Hematopoietic multipotent progenitor cell treated with erythropoietin and hydrocortisone succinate and interleukin-3 and kit ligand, for 15 days (in vitro differentiated cells): ENCODE results near the gene RAMP1.
"Not testable (repeated sequence)": the region's sequence is repeated elsewhere in the genome, so short reads cannot be mapped to it uniquely, and the experiment has no call there.

ENCODE experiments used
- DNase-seq: peaks from one replicate; pipeline ENCODE4 v3.0.0-alpha.2; 2015; ENCODE audit warnings: low spot score

Gene RAMP1

DNA sequence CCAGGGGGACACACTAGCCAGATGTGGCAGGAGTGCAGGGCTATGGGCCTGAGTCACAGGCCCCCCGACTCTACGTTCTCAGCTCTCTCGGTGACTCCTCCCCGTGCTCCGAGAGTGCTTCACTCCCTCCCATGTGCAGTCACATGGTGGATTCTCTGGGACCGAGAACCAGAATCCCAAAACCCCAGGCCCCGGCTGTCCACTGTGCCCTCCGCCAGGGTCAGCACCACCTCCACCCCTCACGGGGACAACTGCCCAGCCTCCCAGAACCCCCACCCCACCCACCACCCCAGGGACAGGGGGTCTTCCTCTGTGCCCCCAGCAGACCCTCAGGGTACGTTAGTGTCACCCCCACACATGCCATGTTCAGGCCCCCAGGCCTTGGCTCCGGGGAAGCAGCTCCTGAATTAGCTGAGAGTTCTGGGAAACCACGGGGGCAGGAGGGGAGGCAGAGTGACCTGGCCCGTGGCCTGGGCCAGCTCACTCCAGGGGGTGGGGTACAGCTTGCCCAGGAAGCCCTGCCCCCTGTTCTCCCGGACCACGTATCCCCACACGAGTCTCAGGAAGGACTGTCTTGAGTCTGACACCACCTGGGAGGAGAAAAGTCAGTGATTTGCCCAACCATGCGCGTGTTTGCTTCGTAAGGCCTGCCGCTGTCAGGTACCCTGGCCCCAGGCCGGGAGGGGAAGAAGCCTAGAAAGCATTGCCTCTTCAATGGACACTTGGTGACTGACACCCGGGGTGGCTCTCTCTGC lies 4.4 kb downstream of the RAMP1 start:
- no peak for DNase-seq

DNA sequence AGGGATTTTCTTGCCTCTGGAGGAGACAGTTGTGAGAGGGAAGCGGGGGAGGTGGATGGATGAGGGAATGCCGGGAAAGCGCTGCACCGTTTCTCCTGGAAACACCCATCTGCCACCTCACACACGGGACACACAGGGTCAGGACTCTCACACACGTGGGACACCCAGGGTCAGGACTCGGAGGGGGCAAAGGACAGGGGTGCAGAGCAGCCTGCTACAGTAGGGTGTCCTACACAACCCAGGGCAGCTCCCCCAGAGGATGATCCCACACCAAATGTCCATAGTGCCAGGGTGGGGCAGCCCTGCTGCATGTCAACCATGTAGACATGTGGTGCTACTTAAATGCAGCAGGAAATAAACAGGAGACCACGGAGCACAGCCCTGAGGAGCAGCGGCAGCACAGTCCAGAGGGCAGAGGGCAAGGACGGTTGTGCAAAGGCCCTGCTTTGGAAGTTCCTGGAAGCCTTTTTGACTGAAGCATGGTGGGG lies 5.1 kb downstream of the RAMP1 start:
- no peak for DNase-seq

DNA sequence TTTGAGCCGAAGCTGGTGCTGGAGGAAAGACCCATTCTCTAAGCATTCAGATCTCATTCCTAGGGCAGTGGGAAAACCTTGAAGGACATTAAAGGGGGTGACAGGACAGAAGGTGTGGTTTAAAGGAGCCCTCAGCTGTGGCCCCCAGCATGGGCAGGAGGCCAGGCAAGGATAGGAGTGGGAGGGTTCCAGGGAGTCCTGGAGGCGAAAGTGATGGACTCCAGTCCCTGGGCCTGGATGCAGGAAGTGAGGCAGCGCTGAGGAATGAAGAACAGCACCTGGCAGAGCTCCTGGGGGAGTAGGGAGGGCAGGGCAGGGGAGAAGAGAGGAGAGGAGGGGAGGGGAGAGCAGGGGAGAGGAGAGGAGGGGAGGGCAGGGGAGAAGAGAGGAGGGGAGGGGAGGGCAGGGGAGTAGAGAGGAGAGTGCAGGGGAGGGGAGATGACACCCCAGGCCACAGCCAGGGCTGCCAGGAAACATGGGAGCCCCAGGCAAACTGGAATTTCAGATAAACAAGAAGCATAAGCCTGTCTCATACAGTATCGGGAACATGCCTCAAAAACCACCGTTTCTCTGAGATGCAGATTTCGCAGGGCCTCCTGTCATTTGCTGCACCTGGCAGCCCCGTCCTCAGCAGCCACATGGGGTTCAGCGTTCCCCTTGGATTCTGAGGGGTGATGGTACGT lies 5.7 kb downstream of the RAMP1 start:
- DNase-seq = no peak

- DNase-seq = no peak
Measured at GRCh38 chr2:237865623-237866041, 6.2 kb downstream of the RAMP1 start.

DNA sequence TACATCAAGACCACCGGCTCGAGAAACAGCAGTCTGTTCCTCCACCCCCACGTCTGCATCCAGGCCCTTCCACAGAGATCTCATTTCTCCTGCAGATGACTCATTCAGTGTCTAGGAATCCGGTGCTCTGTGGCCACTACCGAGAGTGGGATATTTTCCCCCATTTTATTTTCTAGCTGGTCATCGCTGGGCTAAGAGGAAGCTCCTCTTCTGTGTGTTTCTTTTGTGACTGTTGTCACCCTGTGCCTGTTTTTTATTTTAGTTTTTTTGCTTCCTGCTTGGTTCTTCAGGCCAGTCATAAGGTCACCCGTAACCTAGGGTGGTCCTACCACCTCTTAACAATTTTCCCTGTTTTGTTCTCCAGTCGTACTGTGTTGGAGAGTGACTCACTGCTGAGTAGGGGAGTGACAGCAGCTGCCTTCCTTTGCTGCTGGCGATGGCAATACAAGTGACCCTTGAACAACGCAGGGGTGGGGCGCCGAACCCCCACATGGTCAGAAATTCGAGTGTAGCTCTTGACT lies 6.7 kb downstream of the RAMP1 start:
- DNase-seq = no peak

DNA sequence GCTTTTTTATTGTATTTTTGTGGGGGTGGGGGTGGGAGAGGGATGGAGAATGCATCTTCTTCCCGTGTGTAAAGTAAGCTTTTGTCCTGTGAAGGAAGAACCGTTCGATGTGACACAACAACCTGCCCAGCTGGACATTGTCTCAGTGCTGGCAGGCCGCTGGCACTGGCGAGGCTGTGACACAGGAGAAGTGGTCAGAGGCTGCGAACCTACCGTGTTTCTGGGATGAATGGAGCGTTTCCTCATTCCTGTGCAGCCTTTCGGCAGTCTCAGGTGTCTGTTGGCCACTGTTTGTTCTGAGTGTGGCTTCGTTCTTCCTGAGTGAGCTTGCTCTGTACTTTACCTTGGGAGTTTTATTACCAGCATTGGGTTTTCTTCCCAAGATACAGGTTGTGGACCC lies 8.0 kb downstream of the RAMP1 start:
- no peak for DNase-seq

GRCh38 chr2:237868074-237868473 lies 8.7 kb downstream of the RAMP1 start:
- DNase-seq = not testable (repeated sequence)

- no peak for DNase-seq
Measured at GRCh38 chr2:237868631-237869342, 9.4 kb downstream of the RAMP1 start.

GRCh38 chr2:237869343-237870102 lies 10.1 kb downstream of the RAMP1 start:
- no peak for DNase-seq

DNA sequence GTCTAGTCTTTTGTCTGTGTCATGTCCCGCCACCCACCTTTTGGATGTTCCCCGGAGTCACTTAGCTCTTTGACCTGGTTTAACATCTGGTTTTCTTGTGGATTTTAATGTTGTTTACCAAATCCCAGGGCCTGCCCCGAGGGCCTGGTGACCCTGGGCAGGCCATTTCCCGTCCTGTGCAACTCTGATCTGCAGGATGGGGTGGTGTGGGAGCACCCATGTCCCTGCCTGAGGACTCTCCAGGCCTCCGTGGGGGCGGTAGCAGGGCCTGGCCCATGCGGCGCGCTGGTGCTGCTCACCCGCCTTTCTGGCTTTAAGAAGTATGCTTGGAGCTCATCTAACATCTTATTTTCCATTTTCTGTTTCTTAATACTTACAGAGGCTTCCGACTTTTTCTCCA lies 10.7 kb downstream of the RAMP1 start:
- DNase-seq = no peak

DNA sequence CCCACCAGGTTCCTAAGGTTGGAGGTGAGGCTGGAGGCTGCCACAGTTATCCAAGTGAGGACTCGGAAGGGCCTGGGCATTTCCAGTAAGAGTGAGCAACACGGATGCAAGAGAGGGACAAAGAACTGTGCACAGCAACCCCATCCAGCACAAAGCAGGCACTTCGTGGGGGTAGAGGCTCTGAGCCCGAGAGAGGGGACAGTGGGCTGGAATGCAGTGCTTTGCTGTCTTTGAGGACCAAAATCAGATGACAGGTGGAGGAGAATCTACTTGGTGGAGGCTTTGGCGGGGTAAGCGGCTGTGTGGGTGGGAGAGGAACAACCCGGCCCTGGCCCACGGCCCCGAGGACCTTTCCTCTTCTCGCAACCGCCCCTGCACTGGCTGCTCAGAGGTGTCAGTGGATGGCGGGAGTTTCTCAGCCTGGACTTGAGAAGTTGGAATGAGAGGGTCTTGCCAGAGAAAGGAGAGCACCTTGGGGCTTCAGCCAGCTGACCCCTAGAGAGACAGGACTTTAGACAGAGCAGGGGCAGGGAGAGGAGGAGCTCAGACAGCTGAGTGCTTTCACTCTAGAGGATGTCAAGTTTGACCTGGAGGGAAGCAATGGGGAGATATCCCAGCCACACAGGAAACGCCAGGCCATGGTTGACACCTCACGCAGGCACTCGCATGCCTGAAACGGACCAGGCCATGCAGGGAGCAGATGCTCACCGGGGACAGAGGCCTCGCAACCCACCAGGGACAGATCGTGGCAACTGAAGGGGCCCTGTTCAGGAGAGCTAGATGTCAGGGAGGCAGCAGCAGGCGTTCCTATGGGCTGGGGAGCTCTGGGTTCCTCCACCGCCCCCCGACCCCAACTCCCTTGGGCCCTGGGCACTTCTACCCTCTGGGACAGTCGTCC lies 11.6 kb downstream of the RAMP1 start:
- DNase-seq = no peak

DNA sequence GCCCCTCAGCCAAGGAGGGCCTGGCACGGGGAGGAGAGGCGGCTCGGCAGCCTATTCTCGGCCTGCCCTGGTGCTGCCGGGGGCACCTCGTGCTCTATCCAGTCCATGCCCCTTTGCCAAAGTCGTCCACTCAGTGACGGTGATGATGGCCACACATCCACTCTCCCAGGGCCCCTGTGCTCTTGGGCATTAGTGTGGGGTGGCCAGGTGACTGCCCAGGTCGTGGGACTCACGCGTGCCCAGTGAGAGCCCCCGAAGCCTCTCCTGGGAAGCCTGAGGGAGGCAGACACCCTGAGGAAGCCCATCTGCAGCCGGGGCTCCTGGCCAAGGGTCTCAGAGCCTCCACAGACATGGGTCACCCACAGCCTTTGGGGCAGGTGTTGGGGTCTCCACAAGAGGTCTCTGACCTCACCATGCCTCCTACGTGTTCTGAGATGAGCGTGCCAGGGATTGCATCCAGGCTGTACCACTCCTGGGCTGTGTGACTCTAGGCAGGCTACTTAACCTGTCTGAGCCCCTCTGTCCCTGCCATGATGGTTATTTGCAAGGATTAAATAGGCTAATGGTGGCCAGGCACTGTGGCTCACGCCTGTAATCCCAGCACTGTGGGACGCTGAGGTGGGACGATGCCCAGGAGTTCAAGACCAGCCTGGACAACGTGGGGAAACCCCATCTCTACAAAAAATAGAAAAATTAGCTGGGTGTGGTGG lies 12.9 kb downstream of the RAMP1 start:
- no peak for DNase-seq

GRCh38 chr2:237873421-237873831 lies 14.0 kb downstream of the RAMP1 start:
- DNase-seq = no peak

- no peak for DNase-seq
Measured at GRCh38 chr2:237873897-237874551, 14.6 kb downstream of the RAMP1 start.

GRCh38 chr2:237874585-237875161 lies 15.2 kb downstream of the RAMP1 start:
- no peak for DNase-seq

GRCh38 chr2:237875256-237876060 lies 16.0 kb downstream of the RAMP1 start:
- no peak for DNase-seq

DNA sequence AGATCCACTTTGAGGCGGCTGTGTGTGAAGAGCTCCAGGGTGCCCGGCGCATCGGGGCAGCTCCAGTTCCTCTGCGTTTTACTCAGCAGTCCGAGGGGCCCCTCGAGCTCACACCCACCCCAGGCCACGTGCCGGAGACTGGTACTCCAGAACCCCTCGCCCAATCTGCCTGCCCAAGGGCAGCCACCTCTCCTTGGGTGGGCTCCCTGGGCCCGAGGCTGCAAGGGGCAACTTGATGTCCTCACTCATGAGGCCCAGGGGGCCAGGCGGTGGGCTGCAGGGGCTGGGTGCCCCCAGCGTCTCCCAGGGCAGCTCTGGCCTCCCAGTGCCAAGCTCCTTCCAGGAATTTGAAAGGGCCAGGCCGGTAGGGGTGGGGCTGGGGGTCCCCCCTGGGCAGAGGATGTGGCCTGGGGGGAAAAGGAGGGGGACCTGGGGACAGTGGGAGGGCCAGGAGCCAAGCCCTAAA lies 16.7 kb downstream of the RAMP1 start:
- DNase-seq = no peak

GRCh38 chr2:237876532-237876931 lies 17.1 kb downstream of the RAMP1 start:
- DNase-seq = no peak
